Progenitor cell of endocrine pancreas (in vitro differentiated cells): ENCODE measurements around the gene CNTN5. TPM values are rescaled to one million over a fixed set of nuclear protein-coding genes. Genes with fewer than 3 reads are reported as not detected.

Source experiments
- DNase-seq: peaks from one replicate; pipeline ENCODE4 v3.0.0; 2021; ENCODE audit warnings: low spot score; ENCODE audit not compliant: unreplicated experiment
- H3K27ac Mint-ChIP-seq: 2 replicates; pipeline ENCODE4 v1.8.0; 2021; ENCODE audit warnings: mild to moderate bottlenecking, moderate library complexity, mixed read lengths
- H3K27me3 Mint-ChIP-seq: 2 replicates; pipeline ENCODE4 v1.8.0; 2021; ENCODE audit warnings: mixed read lengths
- H3K36me3 Mint-ChIP-seq: 2 replicates; pipeline ENCODE4 v1.8.0; 2022; ENCODE audit warnings: mixed read lengths; ENCODE audit not compliant: insufficient read depth
- H3K4me1 Mint-ChIP-seq: 2 replicates; pipeline ENCODE4 v1.8.0; 2021; ENCODE audit warnings: low read depth, mixed read lengths
- H3K4me3 Mint-ChIP-seq: 2 replicates; pipeline ENCODE4 v1.8.0; 2021; ENCODE audit warnings: low read depth, mild to moderate bottlenecking, moderate library complexity, mixed read lengths
- H3K9me3 Mint-ChIP-seq: 2 replicates; pipeline ENCODE4 v1.8.0; 2021; ENCODE audit warnings: low read depth, mixed read lengths
- CTCF ChIP-seq: fragments of 200-600 bp; sonication (generic); IDR thresholded peaks from one replicate; pipeline ENCODE4 v1.5.0; 2021; ENCODE audit warnings: antibody characterized with exemption, mild to moderate bottlenecking; ENCODE audit not compliant: unreplicated experiment
- total RNA-seq: library from RNA; stranded (reverse); gene quantifications from 2 replicates; pipeline ENCODE4 v1.2.1, GENCODE V29; 2021

CNTN5 gene
- total RNA-seq, 1 donor from 2014 or later: 0.50 TPM

DNA sequence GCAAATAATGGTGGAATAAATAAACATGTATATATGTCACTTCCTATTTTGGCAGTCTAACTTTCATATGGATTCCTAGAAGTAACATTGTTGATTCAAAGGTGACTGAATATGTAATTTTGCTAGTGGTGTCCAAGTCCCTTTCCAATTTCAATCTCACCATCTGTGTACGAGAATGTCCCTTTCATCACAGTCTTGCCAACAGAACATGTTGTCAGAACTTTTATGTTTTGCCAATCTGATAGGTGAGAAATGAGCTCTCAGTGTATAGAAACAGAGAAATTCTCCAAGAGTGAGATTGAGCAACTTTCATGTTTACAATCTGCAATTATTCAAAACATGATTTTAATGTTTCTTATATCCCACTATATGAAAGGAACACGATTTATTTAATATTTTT is 167.5 kb downstream of the CNTN5 start:
- no peaks in the 10 kb centered on the region for H3K27me3 Mint-ChIP-seq
- no peak for DNase-seq
- no peaks in the 10 kb centered on the region for H3K4me1 Mint-ChIP-seq
- H3K27ac Mint-ChIP-seq: no peak overlapping the region
- H3K36me3 Mint-ChIP-seq: no peaks in the 10 kb centered on the region
- no peaks in the 10 kb centered on the region for H3K9me3 Mint-ChIP-seq
- H3K4me3 Mint-ChIP-seq: no peak overlapping the region
- TF ChIP-seq CTCF: no peak

GRCh38 chr11:99192716-99193115 is 172.0 kb downstream of the CNTN5 start:
- Mint-ChIP-seq H3K4me1 (no peaks in the 10 kb centered on the region), H3K27me3 (no peaks in the 10 kb centered on the region), H3K9me3 (no peaks in the 10 kb centered on the region), H3K36me3 (no peaks in the 10 kb centered on the region), H3K27ac (no peak overlapping the region), H3K4me3 (no peak overlapping the region)
- no peak for DNase-seq
- TF ChIP-seq CTCF: no peak

GRCh38 chr11:99197477-99197876 is 176.7 kb downstream of the CNTN5 start:
- TF ChIP-seq CTCF: no peak
- no peaks in the 10 kb centered on the region for H3K4me1 Mint-ChIP-seq
- no peaks in the 10 kb centered on the region for H3K27me3 Mint-ChIP-seq
- no peaks in the 10 kb centered on the region for H3K36me3 Mint-ChIP-seq
- no peak overlapping the region for H3K4me3 Mint-ChIP-seq
- no peak overlapping the region for H3K27ac Mint-ChIP-seq
- H3K9me3 Mint-ChIP-seq: no peaks in the 10 kb centered on the region
- DNase-seq: no peak

DNA sequence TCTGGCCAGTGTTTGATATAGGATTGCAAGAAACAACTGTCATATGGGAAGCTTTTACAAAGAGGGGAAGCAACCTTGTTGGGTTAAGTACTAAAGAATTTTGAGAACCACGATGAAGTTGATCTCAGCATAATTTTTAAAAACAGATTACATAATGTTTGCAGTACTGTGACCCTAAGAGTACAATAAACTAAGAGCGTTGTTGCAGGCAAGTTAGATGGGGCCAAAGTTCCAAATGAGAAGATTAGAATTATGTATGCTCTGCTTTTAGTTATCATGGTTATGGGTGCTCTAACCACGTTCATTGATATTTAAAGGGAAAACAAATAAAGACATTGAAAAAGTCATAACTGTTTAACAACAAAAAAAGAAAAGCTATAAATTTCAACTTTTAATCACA is 177.5 kb downstream of the CNTN5 start:
- Mint-ChIP-seq H3K4me1 (no peaks in the 10 kb centered on the region), H3K27ac (no peak overlapping the region), H3K27me3 (no peaks in the 10 kb centered on the region), H3K36me3 (no peaks in the 10 kb centered on the region), H3K9me3 (no peaks in the 10 kb centered on the region), H3K4me3 (no peak overlapping the region)
- no peak for DNase-seq
- TF ChIP-seq CTCF: no peak

DNA sequence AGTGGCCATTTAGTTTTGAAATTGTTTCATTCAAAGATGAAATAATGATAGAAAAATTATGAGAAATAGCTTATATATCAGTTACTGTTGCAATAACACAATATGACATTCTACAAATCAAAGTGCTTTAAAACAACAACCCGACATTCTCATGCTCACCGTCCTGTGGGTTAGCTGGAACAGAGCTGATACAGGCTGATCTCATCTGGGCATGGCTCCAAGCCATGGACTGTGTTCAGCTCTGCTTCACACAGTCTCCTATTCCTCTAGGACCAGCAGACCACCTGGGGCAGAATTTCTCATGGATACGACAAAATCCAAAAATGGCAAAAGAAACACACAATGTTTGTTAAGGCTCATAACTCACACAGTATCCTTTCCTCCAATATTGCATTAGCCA is 178.6 kb downstream of the CNTN5 start:
- H3K4me3 Mint-ChIP-seq: no peak overlapping the region
- H3K27ac Mint-ChIP-seq: no peak overlapping the region
- no peak for DNase-seq
- H3K4me1 Mint-ChIP-seq: no peaks in the 10 kb centered on the region
- no peaks in the 10 kb centered on the region for H3K36me3 Mint-ChIP-seq
- H3K27me3 Mint-ChIP-seq: no peaks in the 10 kb centered on the region
- TF ChIP-seq CTCF: no peak
- no peaks in the 10 kb centered on the region for H3K9me3 Mint-ChIP-seq
